Choroid plexus epithelial cell (primary cell): Measurements from ENCODE around the gene SPOCK3.
"Not testable (repeated sequence)": the region's sequence is repeated elsewhere in the genome, so short reads cannot be mapped to it uniquely, and the experiment has no call there.

ENCODE experiments used
- DNase-seq: peaks from one replicate; pipeline ENCODE4 v3.0.0-alpha.2; 2010; ENCODE audit warnings: low read depth
- H3K4me3 ChIP-seq: 2 replicates; pipeline ENCODE4 v1.5.1; 2011; ENCODE audit warnings: low read depth, mild to moderate bottlenecking, control low read depth, low read length, moderate library complexity
- CTCF ChIP-seq: conservative IDR thresholded peaks from 2 replicates; pipeline ENCODE4 v1.5.1; 2011; ENCODE audit warnings: low read depth, mild to moderate bottlenecking, control low read depth, inconsistent platforms, low read length, moderate library complexity

Gene SPOCK3

GRCh38 chr4:166896254-166896653 lies 338.0 kb downstream of the SPOCK3 start:
- DNase-seq: no peak
- no peak overlapping the region for H3K4me3 ChIP-seq
- no peak for TF ChIP-seq CTCF

- no peak overlapping the region for H3K4me3 ChIP-seq
- TF ChIP-seq CTCF: no peak
Measured at GRCh38 chr4:166895771-166896170, 338.5 kb downstream of the SPOCK3 start.

GRCh38 chr4:166887457-166887856 lies 346.8 kb downstream of the SPOCK3 start:
- no peak for DNase-seq
- no peak overlapping the region for H3K4me3 ChIP-seq
- TF ChIP-seq CTCF: no peak

More at GRCh38 chr4:166895771-166896170, 338.5 kb downstream of the SPOCK3 start:
- DNase-seq: no peak

GRCh38 chr4:166886718-166887117 lies 347.6 kb downstream of the SPOCK3 start:
- DNase-seq: no peak
- no peak for TF ChIP-seq CTCF
- no peak overlapping the region for H3K4me3 ChIP-seq

GRCh38 chr4:166882221-166882620 lies 352.1 kb downstream of the SPOCK3 start:
- no peak overlapping the region for H3K4me3 ChIP-seq
- no peak for TF ChIP-seq CTCF
- no peak for DNase-seq

- DNase-seq: no peak
- TF ChIP-seq CTCF: no peak
- H3K4me3 ChIP-seq: no peak overlapping the region
Measured at GRCh38 chr4:166875821-166876220, 358.5 kb downstream of the SPOCK3 start.

GRCh38 chr4:166862032-166862431 lies 372.3 kb downstream of the SPOCK3 start:
- no peak overlapping the region for H3K4me3 ChIP-seq
- DNase-seq: no peak
- TF ChIP-seq CTCF: no peak

- H3K4me3 ChIP-seq, DNase-seq: not testable (repeated sequence)
Measured at GRCh38 chr4:166850398-166850797, 383.9 kb downstream of the SPOCK3 start.
